ENCODE data around the gene MNX1. TPM values are rescaled to one million over a fixed set of nuclear protein-coding genes. Genes with fewer than 3 reads are reported as not detected.
A peak's percentile ranks its signal among the peaks of the same experiment; 100 is the strongest.

MNX1 gene
- total and polyA plus RNA-seq, 10 of the 15 experiments (the other 5 are each of a cell fraction or from before 2014, with no cell fraction given) = 0.22 to 2.7 (median 1.3) TPM; not detected in 1

DNA sequence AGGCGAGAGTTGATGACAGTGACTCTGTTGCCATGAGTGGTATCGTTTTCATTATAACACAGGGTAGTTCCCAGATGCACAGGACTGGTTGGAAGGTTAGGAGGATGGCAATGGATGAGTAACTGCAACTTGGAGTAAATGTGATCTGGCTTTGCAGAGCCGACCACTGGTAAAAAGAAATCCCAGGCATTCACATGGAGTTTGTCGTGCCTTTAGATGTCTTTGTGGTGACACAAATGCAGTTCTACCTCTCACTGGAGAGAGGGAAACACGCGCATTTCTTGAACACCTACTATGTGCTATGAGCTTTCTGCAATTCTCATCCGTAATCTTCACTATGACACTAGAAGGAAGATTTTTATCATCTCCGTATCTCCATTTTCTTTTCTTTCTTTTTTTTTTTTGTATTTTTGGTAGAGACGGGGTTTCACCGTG lies 1.7 kb upstream of the MNX1 start (continued):
- TF ChIP-seq SMAD1 (IDR thresholded peaks at IDR 0.05; ENCODE audit: low read depth, partially characterized antibody) (no peak), SREBF2 (IDR thresholded peaks at IDR 0.05; ENCODE audit: low read length) (no peak), KAT2A (conservative IDR thresholded peaks at IDR 0.05; ENCODE audit: control insufficient read depth, low read depth, low read length) (no peak), BCL11A (IDR thresholded peaks at IDR 0.05; ENCODE audit: low read depth, low read length) (no peak), ZZZ3 (IDR thresholded peaks at IDR 0.05; ENCODE audit: control insufficient read depth, insufficient read length, low read depth) (no peak), RAD21 (IDR thresholded peaks at IDR 0.05; ENCODE audit: insufficient read depth, low read depth, low read length) (no peak)
- TF ChIP-seq, protein P1, sequence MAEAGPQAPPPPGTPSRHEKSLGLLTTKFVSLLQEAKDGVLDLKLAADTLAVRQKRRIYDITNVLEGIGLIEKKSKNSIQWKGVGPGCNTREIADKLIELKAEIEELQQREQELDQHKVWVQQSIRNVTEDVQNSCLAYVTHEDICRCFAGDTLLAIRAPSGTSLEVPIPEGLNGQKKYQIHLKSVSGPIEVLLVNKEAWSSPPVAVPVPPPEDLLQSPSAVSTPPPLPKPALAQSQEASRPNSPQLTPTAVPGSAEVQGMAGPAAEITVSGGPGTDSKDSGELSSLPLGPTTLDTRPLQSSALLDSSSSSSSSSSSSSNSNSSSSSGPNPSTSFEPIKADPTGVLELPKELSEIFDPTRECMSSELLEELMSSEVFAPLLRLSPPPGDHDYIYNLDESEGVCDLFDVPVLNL (IDR thresholded peaks at IDR 0.05; ENCODE audit: low read depth, low read length) = no peak

- ChIA-PET CTCF (interaction anchor here (1.6 kb wide), 1 partner anchor 62 kb away, joined by 3 read pairs; the partner anchor contains the start of gene NOM1), SMC1A (ENCODE audit: uncharacterized antibody, unreplicated experiment) (interaction anchor here (0.6 kb wide), 1 partner anchor 1291 kb away, joined by 3 read pairs; no protein-coding TSS in a partner anchor), RAD21 (ENCODE audit: unreplicated experiment) (interaction anchor here (1.6 kb wide), 1 partner anchor 118 kb away, joined by 5 read pairs; the partner anchor contains the start of gene LMBR1), POLR2A (no interaction called here)
- intact Hi-C loops (cut with micrococcal nuclease; ENCODE audit: unreplicated experiment) = loop anchor here (2.0 to 10.0 kb wide), 3 partner anchors 117 to 343 kb away; partner anchors contain the start of genes LMBR1 and UBE3C
- WGBS (ENCODE audit: insufficient coverage, insufficient replicate concordance, low lambda C conversion rate, missing lambda C conversion rate) = 8% methylated on average over 37 of the region's 37 CpGs
- ATAC-seq = peak; percentile 17
- Histone ChIP-seq H3K27ac (ENCODE audit: control insufficient read depth, insufficient read depth) (no peak overlapping the region), H3K27me3 (replicated peaks in 1 of 2; ENCODE audit: control insufficient read depth in 2 of 2, insufficient read depth in 2 of 2, low read length in 1 of 2) (peaks cover 0 to 6% of the 10 kb centered on the region in 2 experiments; a peak in 1 of 4 replicates), H3K4me3 (peak overlapping the region; percentile 74), H3K36me3 (ENCODE audit: control insufficient read depth in 2 of 2, insufficient read depth in 2 of 2, low read length in 1 of 2) (no peaks in the 10 kb centered on the region), H3K4me1 (ENCODE audit: control insufficient read depth, insufficient read depth, low read length) (peaks cover 26% of the 10 kb centered on the region), H3K4me2 (ENCODE audit: control insufficient read depth, insufficient read depth) (peak overlapping the region; percentile 98), H3K9me3 (replicated peaks; ENCODE audit: control insufficient read depth, insufficient read depth, low read length) (no peaks in the 10 kb centered on the region), H3K9ac (ENCODE audit: control insufficient read depth, insufficient read depth, low read length) (no peak overlapping the region), H2AFZ (ENCODE audit: control insufficient read depth, low read depth, low read length) (peak overlapping the region; percentile 91), H4K20me1 (ENCODE audit: control insufficient read depth, insufficient read depth) (no peaks in the 10 kb centered on the region), H3K79me2 (ENCODE audit: control insufficient read depth, insufficient read depth, low read length) (no peaks in the 10 kb centered on the region)
- no peak for FAIRE-seq
- no TSS peak for BruUV-seq (replicated peaks)
- no peak for DNase-seq (ENCODE audit: low read depth, low spot score)
- in situ Hi-C loops (cut with MboI) = no loop called here
- TF ChIP-seq BHLHE40 (IDR thresholded peaks at IDR 0.05; ENCODE audit: borderline replicate concordance in 1 of 2, low read depth in 2 of 2, low read length in 1 of 2) (peak; percentile 27 to 85; a peak in 2 of 4 replicates), EGR1 (IDR thresholded peaks at IDR 0.05; ENCODE audit: borderline replicate concordance in 1 of 2, low read depth in 2 of 2, low read length in 2 of 2) (peak in 1 of 2 experiments; percentile 68; a peak in 1 of 3 replicates), MEF2B (IDR thresholded peaks at IDR 0.05; ENCODE audit: partially characterized antibody, poor library complexity, severe bottlenecking) (peak; percentile 12), YY1 (IDR thresholded peaks at IDR 0.05; ENCODE audit: low read depth, low read length) (no peak), PAX5 (IDR thresholded peaks at IDR 0.05; ENCODE audit: borderline replicate concordance, low read depth, low read length) (peak; percentile 51; the same call in 1 of the 2 replicates), ZNF687 (IDR thresholded peaks at IDR 0.05) (peak; percentile 51; the same call in 1 of the 2 replicates)
- TF ChIP-seq, protein P1 (IDR thresholded peaks at IDR 0.05; ENCODE audit: low read depth, low read length) = no peak
Observed at GRCh38 chr7:157011333-157012112, 1.1 kb upstream of the MNX1 start.
